GM15510 (cell line): ENCODE data around the gene SPATA31E1.

Experiments used
- POLR2A ChIP-seq: IDR thresholded peaks from 3 replicates; pipeline ENCODE4 v1.6.1; 2011; ENCODE audit warnings: borderline replicate concordance; ENCODE audit not compliant: insufficient read length; ENCODE audit errors: extremely low read depth

SPATA31E1 gene

GRCh38 chr9:87875831-87876545 is 6.7 kb upstream of the SPATA31E1 start:
- TF ChIP-seq POLR2A, result no peak

DNA sequence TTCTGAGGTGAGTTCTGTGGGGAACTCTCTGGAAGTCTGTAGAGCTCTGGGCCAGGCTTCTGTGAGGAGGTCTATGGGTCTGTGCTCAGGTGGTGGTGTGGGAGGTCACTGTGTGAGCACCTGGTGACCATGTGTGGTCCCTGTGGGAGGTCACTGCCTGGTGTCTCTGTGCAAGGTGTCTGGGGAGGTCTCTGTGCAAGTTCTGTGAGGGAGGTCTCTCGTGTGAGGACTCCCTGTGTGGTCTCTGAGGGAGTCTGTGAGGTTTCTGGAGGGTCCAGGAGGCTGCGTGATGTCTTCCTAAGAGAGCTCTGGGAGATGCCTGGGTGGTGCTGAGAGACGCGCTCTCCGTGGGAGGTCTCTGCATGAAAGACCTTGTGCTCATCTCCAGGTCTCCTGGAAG is 6.0 kb upstream of the SPATA31E1 start:
- no peak for TF ChIP-seq POLR2A

- no peak for TF ChIP-seq POLR2A
These were observed 3.6 kb upstream of the SPATA31E1 start for GRCh38 chr9:87878989-87879511.

DNA sequence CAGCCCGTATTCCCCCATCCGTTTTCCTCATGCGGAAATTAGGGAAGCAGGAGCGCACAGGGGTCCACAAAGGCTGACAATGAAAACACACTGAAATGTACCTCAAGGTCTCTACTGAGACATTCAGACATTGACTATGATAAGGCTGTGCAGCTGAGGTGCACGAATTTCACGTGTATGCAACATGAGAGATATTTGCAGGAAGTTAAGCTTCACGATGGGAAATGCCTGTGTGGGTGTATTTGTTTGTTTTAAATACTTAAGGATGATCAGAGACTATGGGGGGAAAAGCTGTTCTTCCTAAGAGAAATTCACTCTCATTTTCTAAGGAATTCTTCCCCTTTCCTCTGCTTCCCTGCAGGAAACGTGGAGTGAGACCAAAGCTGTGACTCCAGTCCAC is 2.6 kb upstream of the SPATA31E1 start:
- TF ChIP-seq POLR2A, result no peak

DNA sequence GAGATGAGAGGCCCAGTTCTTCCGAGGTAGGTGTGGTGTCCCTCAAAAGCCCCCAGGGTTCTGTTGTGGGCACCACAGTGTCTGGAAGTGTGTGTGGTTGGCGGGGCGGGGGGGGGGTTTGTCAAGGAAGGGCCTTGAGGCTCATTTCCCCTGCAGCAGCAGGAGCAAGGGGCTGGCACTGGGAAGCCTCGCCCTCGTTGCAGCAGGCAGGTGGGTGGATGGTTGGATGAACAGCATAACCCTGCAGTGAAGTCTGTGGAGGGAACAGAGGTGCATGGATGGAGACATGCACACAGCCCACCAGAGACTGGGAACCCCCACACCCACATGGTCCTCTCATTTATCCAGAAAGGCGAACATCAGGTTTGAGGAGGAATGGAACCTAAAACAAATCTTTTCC is 2.0 kb upstream of the SPATA31E1 start:
- TF ChIP-seq POLR2A, result no peak

GRCh38 chr9:87883274-87883673 is 597 bp downstream of the SPATA31E1 start:
- TF ChIP-seq POLR2A, result no peak

GRCh38 chr9:87883990-87884389 is 1.3 kb downstream of the SPATA31E1 start:
- no peak for TF ChIP-seq POLR2A

DNA sequence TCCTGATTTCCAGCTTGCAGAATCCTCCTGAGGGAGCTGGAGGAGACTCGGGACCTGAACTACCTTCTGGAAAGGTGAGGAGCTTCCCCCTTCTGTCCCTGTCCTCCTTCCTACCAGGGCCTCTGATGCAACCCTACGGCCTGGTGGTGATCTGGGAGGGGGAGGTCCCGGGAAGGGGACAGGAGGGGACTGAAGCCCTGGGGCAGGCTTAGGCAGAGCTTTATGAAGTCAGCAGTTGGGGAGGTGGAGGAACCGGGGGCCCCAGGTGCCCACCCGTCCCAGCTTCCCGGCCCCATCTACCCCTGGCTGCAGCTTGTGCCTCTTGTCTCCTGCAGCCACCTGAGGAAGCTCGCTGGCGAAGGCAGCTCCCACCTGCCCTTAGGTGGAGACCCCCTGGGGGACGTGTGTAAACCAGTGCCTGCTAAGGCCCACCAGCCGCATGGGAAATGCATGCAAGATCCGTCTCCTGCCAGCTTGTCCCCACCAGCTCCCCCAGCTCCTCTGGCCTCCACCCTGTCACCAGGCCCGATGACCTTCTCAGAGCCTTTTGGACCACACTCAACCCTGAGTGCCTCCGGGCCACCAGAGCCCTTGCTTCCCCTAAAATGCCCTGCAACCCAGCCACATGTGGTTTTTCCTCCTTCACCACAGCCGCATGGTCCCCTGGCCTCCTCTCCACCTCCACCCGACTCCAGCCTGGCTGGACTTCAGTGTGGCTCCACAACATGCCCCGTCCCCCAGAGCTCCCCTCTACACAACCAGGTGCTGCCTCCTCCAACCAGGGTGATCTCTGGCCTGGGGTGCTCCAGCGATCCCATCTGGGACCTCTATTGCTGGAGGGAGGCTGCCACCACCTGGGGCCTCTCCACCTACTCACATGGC is 2.1 kb downstream of the SPATA31E1 start:
- no peak for TF ChIP-seq POLR2A

DNA sequence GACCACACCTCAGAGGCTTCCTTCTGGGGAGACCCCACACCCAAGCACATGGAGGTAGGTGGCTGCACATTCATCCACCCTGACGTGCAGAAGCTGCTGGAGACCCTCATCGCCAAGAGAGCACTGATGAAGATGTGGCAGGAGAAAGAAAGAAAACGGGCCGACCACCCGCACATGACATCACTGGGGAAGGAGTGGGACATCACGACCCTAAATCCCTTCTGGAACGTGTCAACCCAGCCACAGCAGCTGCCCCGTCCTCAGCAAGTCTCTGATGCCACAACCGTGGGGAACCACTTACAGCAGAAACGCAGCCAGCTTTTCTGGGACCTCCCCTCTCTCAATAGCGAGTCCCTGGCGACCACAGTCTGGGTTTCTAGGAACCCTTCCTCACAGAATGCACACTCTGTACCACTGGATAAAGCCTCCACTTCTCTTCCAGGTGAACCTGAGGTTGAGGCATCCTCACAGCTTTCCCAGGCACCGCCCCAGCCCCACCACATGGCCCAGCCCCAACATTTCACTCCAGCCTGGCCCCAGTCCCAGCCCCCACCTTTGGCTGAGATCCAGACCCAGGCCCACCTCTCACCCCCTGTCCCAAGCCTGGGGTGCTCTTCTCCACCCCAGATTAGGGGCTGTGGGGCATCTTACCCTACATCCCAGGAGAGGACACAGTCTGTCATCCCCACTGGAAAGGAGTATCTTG is 3.0 kb downstream of the SPATA31E1 start:
- TF ChIP-seq POLR2A, result no peak

- no peak for TF ChIP-seq POLR2A
These were observed 3.7 kb downstream of the SPATA31E1 start for GRCh38 chr9:87886210-87886932.

DNA sequence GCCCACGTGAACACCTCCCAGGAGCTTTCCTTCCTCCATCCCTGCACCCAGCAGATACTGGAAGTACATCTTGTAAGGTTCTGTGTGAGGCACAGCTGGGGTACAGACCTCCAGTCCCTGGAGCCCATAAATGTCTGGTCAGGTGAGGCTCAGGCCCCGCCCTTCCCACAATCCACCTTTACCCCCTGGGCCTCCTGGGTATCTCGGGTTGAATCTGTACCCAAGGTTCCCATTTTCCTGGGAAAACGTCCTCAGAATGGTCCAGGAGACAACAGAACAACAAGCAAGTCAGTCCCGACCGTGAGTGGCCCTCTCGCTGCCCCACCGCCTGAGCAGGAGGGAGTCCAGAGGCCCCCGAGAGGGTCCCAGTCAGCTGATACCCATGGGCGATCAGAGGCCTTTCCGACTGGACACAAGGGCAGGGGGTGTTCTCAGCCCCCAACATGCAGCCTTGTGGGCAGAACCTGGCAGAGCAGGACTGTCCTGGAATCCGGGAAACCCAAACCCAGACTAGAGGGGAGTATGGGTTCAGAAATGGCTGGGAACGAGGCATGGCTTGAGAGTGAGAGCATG is 4.3 kb downstream of the SPATA31E1 start:
- no peak for TF ChIP-seq POLR2A

- TF ChIP-seq POLR2A, result no peak
These were observed 5.2 kb downstream of the SPATA31E1 start for GRCh38 chr9:87887661-87888480.

- TF ChIP-seq POLR2A, result no peak
These were observed 5.8 kb downstream of the SPATA31E1 start for GRCh38 chr9:87888501-87888900.

DNA sequence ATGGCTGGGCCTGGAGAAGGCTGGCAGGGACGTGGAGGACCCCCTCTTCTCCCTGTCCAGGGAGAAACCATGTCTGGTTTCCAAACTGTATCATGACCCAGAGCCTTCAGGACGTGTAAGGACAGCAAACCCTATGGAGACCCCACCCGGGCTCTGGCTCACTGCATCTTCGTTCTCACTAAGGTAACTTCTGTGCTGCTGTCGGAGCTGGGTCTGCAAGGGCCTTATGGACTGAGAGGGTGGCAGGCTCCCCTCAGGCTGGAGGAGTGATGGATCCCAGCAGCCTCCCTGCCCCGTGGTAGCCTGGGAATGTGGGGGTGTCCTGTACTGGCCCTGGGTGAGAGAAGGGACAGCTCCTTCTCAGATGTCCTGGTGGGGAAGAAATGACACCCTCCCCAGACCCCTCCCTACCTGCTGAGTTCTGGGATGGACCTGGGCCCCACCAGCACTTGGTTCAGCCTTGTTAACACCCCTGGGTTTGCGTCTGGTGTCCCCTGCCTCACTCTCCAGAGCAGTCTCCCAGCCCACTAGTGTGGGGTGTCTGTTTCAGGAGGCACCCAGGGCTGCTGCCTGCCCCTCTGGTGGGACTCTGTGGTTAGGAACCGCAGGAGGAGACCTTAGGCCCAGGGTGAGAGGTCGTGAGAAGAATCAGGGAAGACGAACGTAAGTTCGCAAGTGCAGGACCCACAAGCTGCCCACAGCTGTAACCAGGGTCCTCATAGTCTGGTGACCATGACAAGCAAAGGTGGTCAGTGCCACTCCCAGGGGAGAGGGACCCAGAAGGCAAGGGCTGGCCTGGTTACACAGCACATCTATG is 6.6 kb downstream of the SPATA31E1 start:
- TF ChIP-seq POLR2A, result no peak
